Stimulated activated CD4-positive, alpha-beta T cell treated with anti-CD3 and anti-CD28 coated beads, TNF-alpha, amount 100 ng/mL, for 4 hours (primary cell): ENCODE data around the gene CST9.
"Not testable (repeated sequence)": the region's sequence is repeated elsewhere in the genome, so short reads cannot be mapped to it uniquely, and the experiment has no call there.

Source experiments
- DNase-seq, 3 experiments: peaks; one replicate each; pipeline ENCODE4 v3.0.0-alpha.2; 2020; ENCODE audit warnings: low read depth in 3 of 3

Gene CST9

DNA sequence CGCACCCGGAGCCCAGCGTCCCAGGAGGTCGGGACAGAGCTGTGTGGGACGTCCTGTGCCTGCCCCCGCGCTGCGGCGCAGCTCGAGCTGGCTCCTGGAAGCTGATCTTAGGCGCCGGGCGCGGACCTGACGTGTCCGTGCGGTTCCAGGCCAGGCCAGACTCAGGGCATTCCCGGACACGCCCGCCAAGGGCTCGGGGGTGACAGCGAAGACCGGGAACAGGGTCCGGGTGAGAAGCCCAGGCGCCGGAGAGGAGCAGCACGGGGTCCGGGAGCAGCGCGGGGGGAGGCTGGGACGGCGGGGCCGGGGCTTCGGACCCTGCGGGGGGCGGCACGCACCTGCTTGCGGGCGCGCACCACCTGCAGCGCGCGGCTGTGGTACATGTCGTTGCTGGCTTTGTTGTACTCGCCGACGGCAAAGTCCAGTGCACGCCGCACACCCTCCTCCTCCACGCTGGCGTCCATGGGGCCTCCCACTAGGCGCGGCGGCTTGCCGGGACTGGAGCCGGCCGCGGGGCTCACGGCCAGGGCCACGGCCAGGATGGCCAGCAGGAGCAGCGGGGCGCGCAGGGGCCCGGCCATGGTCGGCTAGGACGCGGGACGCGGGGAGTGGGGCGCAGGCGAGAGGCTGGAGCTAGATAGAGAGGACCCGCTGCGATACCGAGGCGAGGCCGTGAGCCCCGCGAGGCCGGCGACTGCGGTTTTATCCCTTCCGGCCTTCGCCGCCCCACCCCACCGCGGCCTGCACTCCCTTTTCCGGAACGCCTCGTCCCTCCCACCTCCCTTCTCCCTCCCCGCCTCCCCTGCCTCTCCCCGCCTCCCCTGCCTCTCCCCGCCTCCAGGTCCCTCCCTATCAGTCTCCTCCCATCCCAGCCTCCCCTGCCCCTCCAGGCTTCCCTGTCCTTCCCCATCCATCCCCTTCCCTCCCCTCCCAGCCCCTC, 31.8 kb upstream of the CST9 start, which contains the start of gene CST3:
Gene CST3, minus strand, starts transcription at position 674 of the 940 bp plus-strand sequence. Its CDS starts 93 bp downstream, at position 581.
- DNase-seq, result no peak

- no peak for DNase-seq
These were observed 31.2 kb upstream of the CST9 start for GRCh38 chr20:23636908-23637281.

DNA sequence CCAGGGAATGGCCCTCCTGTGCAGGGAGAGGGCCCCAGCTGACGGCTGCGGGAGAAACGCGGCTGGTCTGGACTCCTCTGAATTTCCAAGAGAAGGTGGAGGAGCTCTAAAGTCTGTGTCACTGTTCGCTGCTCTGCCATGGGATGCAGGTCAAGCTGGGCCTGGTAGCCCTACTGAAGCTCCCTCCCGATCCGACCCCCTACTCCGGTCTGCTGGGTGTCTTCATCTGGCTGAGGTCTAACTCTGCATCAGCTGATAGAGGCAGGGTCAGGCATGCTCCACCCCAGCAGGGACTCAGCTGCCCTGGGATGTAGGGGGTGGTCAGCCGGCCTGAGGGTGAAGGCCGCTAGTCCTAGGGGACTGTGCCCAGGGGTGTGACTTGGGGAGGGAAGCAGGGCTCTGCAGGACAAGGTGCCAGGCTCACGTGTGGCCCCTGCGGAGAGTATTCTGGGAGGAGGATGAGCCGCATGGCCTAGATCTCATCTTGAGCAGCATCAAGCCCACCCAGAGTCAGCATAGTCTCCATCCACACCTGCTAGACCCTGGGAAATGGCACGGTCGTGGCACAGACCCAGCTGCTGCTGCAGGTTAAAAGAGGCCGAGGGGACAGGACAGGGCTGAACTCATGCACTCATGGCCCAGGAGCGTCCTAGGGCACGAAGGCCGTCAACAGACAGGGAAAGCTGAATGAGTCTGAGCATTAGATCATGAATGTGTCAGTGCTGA, 30.6 kb upstream of the CST9 start:
- DNase-seq, result no peak

GRCh38 chr20:23635768-23636090, 30.0 kb upstream of the CST9 start:
- DNase-seq, result not testable (repeated sequence)

GRCh38 chr20:23634985-23635767, 29.5 kb upstream of the CST9 start:
- no peak for DNase-seq

DNA sequence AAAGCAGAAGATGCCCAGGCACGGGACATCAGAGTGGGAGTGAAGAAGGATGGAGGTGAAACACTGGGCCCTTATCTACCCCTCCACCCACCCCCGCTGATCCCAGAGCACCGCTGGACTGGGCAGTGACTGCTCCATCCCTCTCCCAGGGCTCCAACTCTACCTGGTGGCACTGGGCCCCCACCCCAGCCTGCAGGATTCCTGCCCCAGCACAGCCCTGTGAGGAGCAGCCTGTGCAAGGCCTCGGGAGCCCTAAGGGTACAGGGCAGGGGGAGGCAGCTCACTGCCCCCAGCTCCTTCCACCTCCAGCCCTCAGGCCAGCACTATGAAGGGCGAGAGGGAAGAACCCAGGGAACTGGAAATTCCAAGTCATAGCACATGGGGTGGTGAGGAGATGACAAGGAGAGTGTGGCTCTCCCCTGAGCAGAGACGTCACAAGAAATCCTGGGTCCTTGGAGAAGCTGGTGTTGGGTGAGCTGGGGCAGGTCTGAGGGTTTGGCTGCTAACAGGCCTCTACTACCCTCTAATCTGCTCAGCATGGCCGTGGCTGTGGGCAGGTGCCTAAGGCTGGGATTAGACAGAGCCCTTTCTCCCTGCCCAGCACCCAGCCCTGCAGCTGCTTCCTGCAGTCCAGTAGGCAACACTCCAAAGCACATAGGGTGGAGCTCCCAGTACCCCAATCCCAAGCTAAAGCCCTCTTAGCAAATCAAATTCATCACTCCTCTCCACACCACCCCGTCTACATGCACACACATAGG, 28.5 kb upstream of the CST9 start:
- DNase-seq, result no peak

DNA sequence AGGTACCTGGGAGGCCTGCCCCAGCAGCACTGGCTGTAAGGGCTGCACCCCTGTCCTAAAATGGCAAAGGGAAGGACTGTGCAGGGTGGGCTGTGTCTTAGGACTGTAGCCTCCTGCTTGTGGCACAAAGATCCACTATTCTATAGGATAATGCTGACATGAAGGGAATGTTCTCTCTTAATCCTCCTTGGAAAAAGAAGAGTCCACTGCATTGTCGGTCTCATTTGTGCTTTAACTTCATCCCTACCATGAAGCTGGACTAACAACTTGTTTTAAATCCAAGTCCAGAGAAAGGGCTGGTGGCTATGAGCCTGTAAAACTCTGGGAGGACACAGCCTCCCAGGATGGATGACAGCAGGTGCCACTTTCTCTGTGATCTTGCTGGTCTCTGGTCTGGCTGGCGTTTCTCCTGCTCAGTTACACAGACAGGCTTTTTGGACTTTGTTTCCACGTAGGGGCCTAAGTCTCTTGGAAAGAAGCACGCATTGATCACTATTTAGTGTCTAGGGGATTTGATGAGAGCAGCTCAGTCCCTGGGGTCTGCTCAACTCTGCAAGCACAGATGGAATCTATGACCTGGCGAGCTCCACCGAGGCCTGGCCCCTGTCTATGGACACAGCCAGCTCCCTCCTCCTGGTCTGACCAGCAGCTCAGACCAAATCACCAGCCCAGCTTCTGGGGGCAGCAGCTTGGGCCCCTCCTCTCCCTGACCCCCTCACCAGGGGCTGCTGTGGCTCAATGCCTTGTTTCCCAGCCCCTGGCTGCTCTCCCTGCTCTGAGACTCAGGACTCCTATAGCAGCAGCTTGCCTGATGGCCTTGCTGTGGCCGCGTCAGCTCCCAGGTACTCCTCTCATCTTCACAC, 27.2 kb upstream of the CST9 start:
- DNase-seq, result no peak

DNA sequence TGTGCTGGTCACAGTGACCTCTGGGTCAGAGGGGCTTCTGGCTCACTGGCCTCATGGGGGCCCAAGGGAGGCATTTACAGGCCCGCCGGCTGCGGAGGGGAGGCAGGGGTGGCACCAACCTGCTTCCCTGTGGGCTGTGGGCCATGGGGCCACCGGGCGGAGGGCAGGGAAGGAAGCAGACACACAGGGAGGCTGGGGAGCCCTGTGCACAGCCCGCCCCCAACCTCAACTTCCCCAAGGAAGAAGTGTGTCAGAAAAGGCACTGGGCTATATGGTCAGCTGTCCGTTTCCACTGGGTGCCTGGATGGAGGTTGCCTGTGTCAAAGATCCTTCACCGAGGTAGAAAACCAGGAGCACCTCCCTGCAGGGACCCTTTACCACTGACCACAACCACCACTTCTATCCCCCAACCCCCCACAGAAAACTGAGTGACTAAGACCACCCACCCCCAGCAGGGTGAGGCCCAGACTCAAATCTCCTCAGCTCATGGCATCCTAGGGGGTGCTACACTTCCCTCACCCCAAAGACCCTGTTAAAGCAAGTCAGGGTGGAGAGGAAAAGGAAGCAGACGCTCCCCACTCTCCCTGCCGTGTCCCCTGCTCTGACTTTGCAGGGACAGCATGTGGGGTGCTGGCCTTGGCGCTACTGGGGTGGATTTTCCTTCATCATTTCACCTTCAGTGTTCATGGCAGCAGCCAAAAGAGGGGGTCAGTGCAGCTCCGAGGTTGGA, 26.4 kb upstream of the CST9 start:
- DNase-seq, result no peak

- DNase-seq, result no peak
These were observed 25.6 kb upstream of the CST9 start for GRCh38 chr20:23631226-23631822.

GRCh38 chr20:23630392-23630849, 24.7 kb upstream of the CST9 start:
- no peak for DNase-seq

DNA sequence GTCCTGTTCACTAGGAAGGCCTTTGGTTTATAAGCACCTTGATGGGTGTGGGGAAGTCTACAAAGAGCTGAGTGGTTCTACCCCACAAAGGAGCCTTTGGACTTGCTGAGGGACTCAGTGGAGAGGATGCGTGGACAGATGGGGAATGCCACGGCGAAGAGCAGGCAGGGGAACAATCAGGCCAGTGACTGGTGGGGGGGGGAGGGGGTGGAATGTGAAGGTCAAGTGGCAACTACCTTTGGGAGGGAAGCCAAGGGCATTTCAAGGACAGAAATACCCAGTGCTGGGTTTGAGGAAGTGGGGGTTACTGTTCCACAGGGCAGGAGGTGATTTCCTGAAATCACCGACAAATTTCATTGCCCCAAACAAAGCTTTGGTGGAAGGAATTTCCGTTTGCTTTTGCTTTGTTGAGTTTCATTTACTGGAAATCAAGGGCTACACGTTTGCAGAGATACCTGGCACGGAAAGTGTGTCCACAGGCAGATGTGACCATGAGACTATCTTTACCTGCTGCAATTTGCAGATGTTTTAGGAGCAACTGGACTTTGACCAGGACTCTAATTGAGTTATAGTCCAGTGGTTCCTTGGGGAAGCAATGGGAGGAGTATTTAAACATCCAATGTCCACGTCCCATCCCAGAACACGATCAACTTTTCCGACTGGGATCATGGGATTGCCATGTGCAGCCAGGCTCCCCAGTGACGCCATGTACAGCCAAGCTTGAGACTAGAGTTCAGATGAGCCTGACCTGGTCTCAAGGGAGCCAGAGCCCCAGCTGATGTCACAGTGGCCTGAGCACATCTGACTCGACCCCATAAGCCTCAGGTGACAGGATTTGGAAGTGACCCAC, 24.1 kb upstream of the CST9 start:
- DNase-seq, result no peak

GRCh38 chr20:23629017-23629541, 23.4 kb upstream of the CST9 start:
- no peak for DNase-seq

DNA sequence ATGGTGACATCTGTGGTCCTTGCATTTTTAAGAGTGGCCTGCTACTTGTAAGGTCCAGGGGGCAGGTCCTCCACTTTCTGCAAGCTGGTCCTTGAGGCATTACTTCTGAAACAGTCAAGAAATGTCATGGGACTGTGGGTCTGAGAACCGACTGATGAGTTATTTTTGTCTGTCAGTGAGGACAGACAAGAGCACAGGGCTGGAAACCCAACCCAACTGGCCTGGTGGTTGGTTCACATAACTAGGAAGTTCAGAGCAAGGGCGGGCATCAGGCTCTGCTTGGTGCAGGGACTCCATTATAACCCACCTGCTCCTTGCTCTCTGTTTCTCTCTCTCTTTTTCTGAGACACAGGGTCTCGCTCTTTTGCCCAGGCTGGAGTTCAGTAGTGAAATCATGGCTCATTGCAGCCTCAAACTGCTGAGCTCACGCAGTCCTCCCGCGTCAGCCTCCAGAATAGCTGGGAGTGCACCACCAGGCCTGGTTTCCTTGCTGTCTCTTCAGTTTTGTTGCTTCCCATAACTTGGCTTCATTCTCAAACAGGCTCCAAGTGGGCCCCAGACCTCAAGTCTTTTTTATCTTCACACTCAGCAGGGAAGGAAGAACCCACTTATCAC, 22.8 kb upstream of the CST9 start:
- no peak for DNase-seq

DNA sequence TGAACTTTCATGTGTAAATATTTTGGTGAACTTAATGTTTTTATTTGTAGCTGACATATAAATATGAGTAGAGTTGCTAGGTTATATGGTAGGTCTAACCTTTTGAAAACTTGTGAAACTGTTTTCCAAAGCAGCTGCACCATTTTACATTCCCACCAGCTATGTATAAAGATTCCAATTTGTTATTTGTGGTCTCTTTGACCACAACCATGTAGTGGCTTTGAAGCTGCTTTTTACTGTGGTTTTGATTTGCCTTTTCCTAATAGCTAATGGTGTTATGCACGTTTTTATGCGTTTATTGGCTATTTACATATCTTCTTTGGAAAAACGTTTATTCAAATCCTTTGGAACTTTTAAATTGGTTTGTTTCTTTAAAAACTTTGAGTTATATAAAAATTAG, 21.8 kb upstream of the CST9 start:
- no peak for DNase-seq

DNA sequence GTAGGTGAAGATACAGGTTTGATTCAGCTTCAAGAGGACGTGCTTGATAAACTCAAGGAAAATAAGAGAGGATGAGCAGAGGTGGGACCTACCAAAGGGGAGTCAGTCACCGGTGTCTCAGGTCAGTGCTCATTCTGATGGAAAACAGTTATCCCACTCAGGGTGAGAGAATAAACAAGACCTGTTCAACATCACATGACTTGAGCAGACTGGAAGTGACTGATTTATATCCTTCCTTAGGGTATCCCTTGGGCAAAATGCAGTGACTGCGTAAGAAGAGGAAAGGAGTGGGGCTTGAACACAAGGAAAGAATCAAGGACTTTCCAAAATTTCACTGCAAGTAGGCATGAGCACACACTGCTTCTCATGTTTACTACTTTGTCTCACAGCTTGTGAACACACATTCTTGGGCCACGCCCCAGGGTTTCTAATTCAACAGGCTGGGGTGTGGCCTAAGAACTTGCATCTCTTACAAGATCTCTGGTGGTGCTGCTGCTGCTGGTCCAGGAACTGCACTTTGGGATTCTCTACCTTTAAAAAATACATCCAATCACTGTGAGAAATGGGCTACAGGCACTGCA, 20.4 kb upstream of the CST9 start:
- no peak for DNase-seq

DNA sequence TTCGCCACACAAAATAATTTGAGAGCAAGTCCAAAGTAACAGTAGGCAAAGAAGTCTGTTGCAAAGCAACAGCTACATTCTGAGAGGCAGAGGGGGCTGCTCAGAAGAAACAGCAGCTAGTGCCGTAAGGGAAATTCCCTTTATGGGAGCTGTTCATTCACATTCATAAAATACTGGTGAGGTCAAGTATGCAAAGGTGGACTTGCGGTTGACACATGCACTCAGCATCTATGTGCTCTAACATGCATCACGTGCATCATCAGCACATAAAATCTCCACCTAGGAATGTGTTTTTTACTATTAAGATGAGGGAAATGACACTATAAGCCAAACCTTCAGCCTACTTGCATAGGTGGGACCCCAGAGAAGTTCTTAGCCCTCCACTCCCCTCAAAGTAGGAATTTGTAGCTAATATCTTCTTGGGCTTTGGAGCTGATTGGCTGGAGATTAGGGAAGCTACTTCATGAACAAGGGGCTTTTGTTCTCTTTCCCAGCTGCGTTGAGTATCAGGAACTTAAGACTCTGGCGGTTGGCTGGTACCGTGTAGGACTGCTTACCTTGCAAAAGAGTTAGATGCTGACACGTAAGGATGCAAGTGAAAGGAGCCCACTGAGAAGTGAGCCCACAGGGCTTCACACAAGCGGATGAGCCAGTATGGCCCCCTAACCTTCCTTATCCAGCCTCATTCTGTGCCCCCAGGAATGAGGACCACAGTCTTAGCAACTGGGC, 19.7 kb upstream of the CST9 start:
- no peak for DNase-seq

GRCh38 chr20:23624324-23624691, 18.6 kb upstream of the CST9 start:
- no peak for DNase-seq
